B cell (primary cell): ENCODE data around the gene GALNT17. TPM values are rescaled to one million over a fixed set of nuclear protein-coding genes. Genes with fewer than 3 reads are reported as not detected.

ENCODE experiments used
- ATAC-seq: fragments of 200-7000 bp; cut with Tn5 transposase; one replicate; pipeline ENCODE4 v1.10.0; 2021; ENCODE audit warnings: low read depth, mild to moderate bottlenecking, moderate number of reproducible peaks, moderate library complexity
- CTCF ChIA-PET: fragments of 350-600 bp; sonication (Branson Sonifier 250); formaldehyde crosslinking; loops from one replicate; lab custom pipeline; 2021; ENCODE audit warnings: antibody characterized with exemption, inconsistent platforms; lab: Charles Lee
- POLR2A ChIA-PET: fragments of 350-600 bp; sonication (Branson Sonifier 250); formaldehyde crosslinking; loops from one replicate; lab custom pipeline; 2021; ENCODE audit warnings: antibody characterized with exemption; lab: Charles Lee
- DNase-seq: peaks from one replicate; pipeline ENCODE4 v3.0.0; 2013
- H2AFZ ChIP-seq: 2 replicates; pipeline ENCODE4 v1.6.1; 2012; ENCODE audit warnings: mild to moderate bottlenecking, low read depth, low read length; ENCODE audit not compliant: insufficient read depth, poor library complexity, severe bottlenecking
- H3K27ac ChIP-seq, 2 donors: 1 replicate in 1 of 2; 2 replicates in 1 of 2; pipeline ENCODE4 v1.5.1; 2012 to 2013; ENCODE audit warnings: low read length in 2 of 2, mild to moderate bottlenecking in 2 of 2, moderate library complexity in 1 of 2
- H3K27me3 ChIP-seq, 4 experiments: fragments of 200-600 bp in 1 of 4; sonication (generic) in 1 of 4; replicated peaks in 1 of 4; 1 replicate in 2 of 4; 2 replicates in 2 of 4; pipeline versions ENCODE4 v1.6.1 to v1.7.0; 2013 to 2016; ENCODE audit warnings: low read length in 3 of 4, mild to moderate bottlenecking in 2 of 4, mixed read lengths in 1 of 4, moderate library complexity in 1 of 4; ENCODE audit not compliant: insufficient read depth in 4 of 4, control insufficient read depth in 3 of 4; ENCODE audit errors: control extremely low read depth in 1 of 4
- H3K36me3 ChIP-seq, 2 experiments: replicated peaks in 1 of 2; 1 replicate in 1 of 2; 2 replicates in 1 of 2; pipeline versions ENCODE4 v1.6.1 to v1.7.1; 2013; ENCODE audit warnings: low read length in 1 of 2; ENCODE audit not compliant: insufficient read depth in 2 of 2, control insufficient read depth in 1 of 2; ENCODE audit errors: control extremely low read depth in 1 of 2, extremely low read depth in 1 of 2
- H3K4me1 ChIP-seq, 2 donors: fragments of 200-600 bp in 1 of 2; sonication (generic) in 1 of 2; 1 replicate in 1 of 2; 2 replicates in 1 of 2; pipeline versions ENCODE4 v1.5.1 to v1.6.1; 2013 to 2017; ENCODE audit warnings: low read length in 2 of 2; ENCODE audit not compliant: control insufficient read depth in 2 of 2, insufficient read depth in 2 of 2
- H3K4me2 ChIP-seq: replicated peaks from 2 replicates; pipeline ENCODE3; 2012; ENCODE audit warnings: mild to moderate bottlenecking, low read depth, low read length; ENCODE audit not compliant: poor library complexity, severe bottlenecking
- H3K4me3 ChIP-seq, 5 experiments: fragments of 200-600 bp in 1 of 5; sonication (generic) in 1 of 5; 1 replicate in 3 of 5; 2 replicates in 2 of 5; pipeline versions ENCODE4 v1.5.1 to v1.7.0; 2011 to 2016; ENCODE audit warnings: low read length in 4 of 5, mild to moderate bottlenecking in 4 of 5, low read depth in 2 of 5, control low read depth in 1 of 5, moderate library complexity in 1 of 5; ENCODE audit not compliant: insufficient read depth in 1 of 5; ENCODE audit errors: control extremely low read depth in 1 of 5, extremely low read depth in 1 of 5
- H3K79me2 ChIP-seq: fragments of 200-600 bp; sonication (generic); one replicate; pipeline ENCODE4 v1.6.0; 2016; ENCODE audit warnings: low read length; ENCODE audit not compliant: control insufficient read depth, insufficient read depth
- H3K9ac ChIP-seq: fragments of 200-600 bp; sonication (generic); 2 replicates; pipeline ENCODE4 v1.6.1; 2017; ENCODE audit warnings: mild to moderate bottlenecking, low read length, moderate library complexity
- H3K9me3 ChIP-seq, 3 donors: one replicate each; pipeline versions ENCODE4 v1.6.1 to v1.7.1; 2013; ENCODE audit warnings: low read length in 2 of 3; ENCODE audit not compliant: control insufficient read depth in 2 of 3, insufficient read depth in 1 of 3; ENCODE audit errors: control extremely low read depth in 1 of 3
- H4K20me1 ChIP-seq: 2 replicates; pipeline ENCODE4 v1.6.0; 2012; ENCODE audit warnings: mild to moderate bottlenecking, low read length; ENCODE audit not compliant: insufficient read depth, control insufficient read depth, poor library complexity, severe bottlenecking
- H3K27ac Mint-ChIP-seq: one replicate; pipeline ENCODE4 v1.8.0; 2021; ENCODE audit warnings: mixed read lengths
- H3K27me3 Mint-ChIP-seq: one replicate; pipeline ENCODE4 v1.8.0; 2021; ENCODE audit warnings: mixed read lengths
- H3K4me1 Mint-ChIP-seq: one replicate; pipeline ENCODE4 v1.8.0; 2021; ENCODE audit warnings: mixed read lengths
- H3K4me3 Mint-ChIP-seq: one replicate; pipeline ENCODE4 v1.8.0; 2021; ENCODE audit warnings: mixed read lengths
- H3K9me3 Mint-ChIP-seq: one replicate; pipeline ENCODE4 v1.8.0; 2022; ENCODE audit warnings: mixed read lengths; ENCODE audit not compliant: insufficient read depth
- CTCF ChIP-seq: fragments of 200-600 bp; IDR thresholded peaks from one replicate; pipeline ENCODE4 v1.8.0; 2022; ENCODE audit warnings: antibody characterized with exemption, mild to moderate bottlenecking
- EZH2 ChIP-seq: IDR thresholded peaks from 2 replicates; pipeline ENCODE4 v1.6.1; 2012; ENCODE audit warnings: borderline replicate concordance, low read depth, mild to moderate bottlenecking, moderate library complexity, low read length; ENCODE audit not compliant: insufficient read depth, poor library complexity, severe bottlenecking
- WGBS: methylation state at CpG from one replicate; pipeline ENCODE4 v1.1.5; 2013; ENCODE audit warnings: missing lambda C conversion rate; ENCODE audit not compliant: insufficient coverage; 5-methylcytosine and 5-hydroxymethylcytosine counted together
- intact Hi-C: fragments of 100-400 bp; cut with micrococcal nuclease; formaldehyde crosslinking; loops from one replicate; pipeline ENCODE4 v1.10.0; 2022
- polyA plus RNA-seq: library from polyadenylated mRNA; depleted of rRNA; stranded (reverse); fragments of >200 nt; gene quantifications from 2 replicates; pipeline ENCODE4 v1.2.3, GENCODE V29; 2012
- total RNA-seq, 2 donors: library from RNA; stranded (reverse); fragments of 120-200 nt in 1 of 2; gene quantifications; 1 replicate in 1 of 2; 2 replicates in 1 of 2; pipeline versions ENCODE4 v1.2.3 to v1.2.4, GENCODE V29; 2013 to 2022

The GALNT17 gene
- total and polyA plus RNA-seq, 2 donors (not counting 1 experiment from before 2014, with no cell fraction given) = not detected

- H3K9me3 ChIP-seq = peaks cover 0 to 11% (median 0%) of the 10 kb centered on the region in 3 donors
- no peaks in the 10 kb centered on the region for H3K4me1 Mint-ChIP-seq
- intact Hi-C loops = no loop called here
- no peaks in the 10 kb centered on the region for H3K79me2 ChIP-seq
- H3K27me3 Mint-ChIP-seq = no peaks in the 10 kb centered on the region
- no peak for ATAC-seq
- 91% methylated on average over 6 of the region's 6 CpGs for WGBS
- no peak for DNase-seq
- no peak overlapping the region for H3K4me3 ChIP-seq
- no peaks in the 10 kb centered on the region for H3K4me1 ChIP-seq
- ChIA-PET POLR2A (no interaction called here), CTCF (no interaction called here)
- H3K4me2 ChIP-seq = no peak overlapping the region
- H3K27ac Mint-ChIP-seq = no peak overlapping the region
- H3K4me3 Mint-ChIP-seq = no peak overlapping the region
- no peaks in the 10 kb centered on the region for H3K27me3 ChIP-seq
- no peak overlapping the region for H3K27ac ChIP-seq
- H3K9ac ChIP-seq = no peak overlapping the region
- H4K20me1 ChIP-seq = no peaks in the 10 kb centered on the region
- no peaks in the 10 kb centered on the region for H3K36me3 ChIP-seq
- H2AFZ ChIP-seq = no peak overlapping the region
- TF ChIP-seq EZH2 = no peak
- TF ChIP-seq CTCF = no peak
- H3K9me3 Mint-ChIP-seq = peaks cover 2% of the 10 kb centered on the region
These were observed 119.8 kb downstream of the GALNT17 start for GRCh38 chr7:71251706-71252105.

GRCh38 chr7:71254751-71255150 is 122.8 kb downstream of the GALNT17 start:
- Mint-ChIP-seq H3K27me3 (no peaks in the 10 kb centered on the region), H3K4me1 (no peaks in the 10 kb centered on the region), H3K9me3 (peaks cover 4% of the 10 kb centered on the region), H3K4me3 (no peak overlapping the region), H3K27ac (no peak overlapping the region)
- Histone ChIP-seq H3K27ac (no peak overlapping the region), H2AFZ (no peak overlapping the region), H3K36me3 (no peaks in the 10 kb centered on the region), H3K9me3 (peaks cover 0 to 20% (median 0%) of the 10 kb centered on the region in 3 donors), H3K9ac (no peak overlapping the region), H3K4me1 (no peaks in the 10 kb centered on the region), H3K79me2 (no peaks in the 10 kb centered on the region), H4K20me1 (no peaks in the 10 kb centered on the region), H3K27me3 (no peaks in the 10 kb centered on the region), H3K4me3 (no peak overlapping the region), H3K4me2 (no peak overlapping the region)
- DNase-seq = no peak
- CTCF ChIA-PET = no interaction called here
- no peak for TF ChIP-seq CTCF
- TF ChIP-seq EZH2 = no peak
- 95% methylated on average over 2 of the region's 3 CpGs for WGBS
- no peak for ATAC-seq
- intact Hi-C loops = no loop called here
- POLR2A ChIA-PET = no interaction called here
